Stimulated activated CD4-positive, alpha-beta T cell treated with anti-CD3 and anti-CD28 coated beads, Interleukin-15, amount 100 ng/mL, for 48 hours (primary cell): ENCODE measurements around the gene SEMA3G.

Experiments used
- DNase-seq, 2 donors: peaks; one replicate each; pipeline ENCODE4 v3.0.0-alpha.2; 2020; ENCODE audit warnings: low read depth in 2 of 2

Gene SEMA3G

DNA sequence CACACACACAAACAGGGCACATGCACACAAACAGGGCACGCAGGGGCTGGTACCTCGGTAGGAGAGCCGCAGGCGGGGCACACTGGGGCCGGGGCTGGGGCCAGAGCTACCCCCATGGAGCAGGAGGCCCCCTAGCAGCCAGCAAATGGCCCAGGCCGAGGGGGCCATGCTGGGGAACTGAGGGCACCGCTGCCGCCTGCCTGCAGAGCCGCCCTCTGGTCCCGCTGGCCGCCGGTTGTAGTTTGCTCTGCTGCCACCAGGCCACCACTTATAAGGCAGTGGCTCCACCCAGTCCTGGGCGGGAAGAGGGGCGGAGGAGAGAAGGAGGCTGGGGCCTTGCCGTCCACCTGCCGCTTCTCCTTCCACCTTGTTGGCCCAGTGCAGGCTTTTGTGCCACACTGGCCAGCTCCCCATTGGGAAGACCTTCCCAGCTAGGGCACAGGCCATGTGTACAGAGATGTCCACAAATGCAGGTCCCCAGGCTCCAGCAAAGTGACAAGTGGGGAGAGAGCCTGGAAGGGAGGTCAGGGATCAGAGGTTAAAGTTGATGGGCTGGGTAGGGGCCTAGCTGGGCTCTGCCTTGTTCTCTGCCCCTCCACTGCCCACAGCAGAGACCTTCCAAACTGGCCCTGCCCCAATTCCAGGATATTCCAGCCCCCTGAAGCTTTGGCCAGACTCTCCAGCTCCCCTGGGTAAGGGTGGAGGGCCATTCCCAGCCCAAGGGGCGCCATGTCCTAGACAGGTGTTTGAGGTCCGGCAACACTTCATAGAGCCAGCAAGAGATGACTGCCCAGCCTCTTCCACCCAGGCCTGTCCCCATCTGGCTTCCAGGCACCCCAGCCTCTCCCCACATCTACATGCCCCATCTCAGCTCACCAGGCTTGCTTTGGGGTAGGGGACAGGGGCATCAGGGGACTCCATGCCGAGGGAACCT is at the start of gene SEMA3G:
Gene SEMA3G, minus strand, starts transcription at position 244 of the 934 bp plus-strand sequence. Its CDS starts 76 bp downstream, at position 168.
- peak; percentile 68 to 74 for DNase-seq

DNA sequence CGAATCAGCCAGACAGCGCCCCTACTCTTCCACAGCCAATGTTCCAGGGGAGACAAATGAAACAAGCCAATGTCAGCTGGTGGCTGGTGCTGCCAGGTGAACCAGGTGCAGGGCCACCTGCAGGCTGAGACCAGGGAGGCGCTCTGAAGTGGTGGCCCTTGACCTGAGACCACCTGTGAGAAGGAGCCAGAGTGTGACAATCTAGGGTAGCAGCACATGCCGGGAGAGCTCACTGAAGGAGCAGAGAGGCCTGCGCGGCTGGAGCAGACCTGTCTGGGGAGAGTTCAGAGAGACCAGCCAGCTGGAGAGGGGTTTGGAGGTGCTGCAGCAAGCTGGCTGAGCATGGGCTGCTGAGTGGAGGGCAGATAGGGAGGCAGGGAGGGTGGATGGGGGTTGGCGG is 49.5 kb upstream of the SEMA3G start:
- DNase-seq: no peak

DNA sequence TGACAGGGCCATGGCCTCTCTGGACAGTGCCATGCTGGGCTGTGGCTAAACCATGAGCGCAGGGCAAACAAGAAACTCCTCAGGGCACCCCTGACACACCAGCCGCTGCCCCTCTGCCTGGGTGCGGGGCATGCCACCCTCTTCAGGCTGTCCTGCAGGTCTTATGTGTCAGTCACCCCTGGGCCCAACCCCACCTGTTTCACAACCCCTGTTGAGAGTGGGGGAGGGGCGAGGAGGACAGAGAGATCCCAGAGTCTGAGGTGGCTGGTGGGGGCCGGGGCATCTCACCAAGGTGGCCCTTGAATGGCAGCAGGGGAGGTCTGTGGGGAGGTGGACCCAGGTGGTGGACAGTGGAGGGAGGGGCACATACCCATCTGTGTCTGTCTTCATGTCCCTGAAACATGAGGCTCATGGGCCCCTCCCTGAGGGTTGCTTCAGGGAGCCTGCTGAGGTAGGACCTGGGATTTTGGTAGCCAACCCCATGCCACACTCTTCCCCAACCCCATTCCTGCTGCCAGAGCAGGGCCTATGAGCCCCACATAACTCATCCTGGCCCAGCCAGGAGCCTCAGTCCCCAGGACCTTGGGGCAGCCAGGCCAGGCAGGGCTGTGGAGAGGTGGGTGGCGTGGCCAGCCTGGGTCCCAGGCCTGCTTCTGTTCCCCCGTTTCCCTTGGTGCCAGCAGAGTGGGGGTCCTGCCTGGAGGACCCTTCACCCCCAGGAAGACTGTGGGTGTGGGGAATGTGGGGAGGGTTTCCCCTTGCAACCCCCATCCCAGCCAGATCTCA is 48.5 kb upstream of the SEMA3G start:
- DNase-seq: no peak

DNA sequence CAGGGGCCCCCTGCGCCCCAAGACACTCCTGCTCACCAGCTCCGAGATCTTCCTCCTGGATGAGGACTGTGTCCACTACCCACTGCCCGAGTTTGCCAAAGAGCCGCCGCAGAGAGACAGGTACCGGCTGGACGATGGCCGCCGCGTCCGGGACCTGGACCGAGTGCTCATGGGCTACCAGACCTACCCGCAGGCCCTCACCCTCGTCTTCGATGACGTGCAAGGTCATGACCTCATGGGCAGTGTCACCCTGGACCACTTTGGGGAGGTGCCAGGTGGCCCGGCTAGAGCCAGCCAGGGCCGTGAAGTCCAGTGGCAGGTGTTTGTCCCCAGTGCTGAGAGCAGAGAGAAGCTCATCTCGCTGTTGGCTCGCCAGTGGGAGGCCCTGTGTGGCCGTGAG is 47.2 kb upstream of the SEMA3G start:
- DNase-seq: no peak

- no peak for DNase-seq
These were observed 46.1 kb upstream of the SEMA3G start for GRCh38 chr3:52490939-52491526.

DNA sequence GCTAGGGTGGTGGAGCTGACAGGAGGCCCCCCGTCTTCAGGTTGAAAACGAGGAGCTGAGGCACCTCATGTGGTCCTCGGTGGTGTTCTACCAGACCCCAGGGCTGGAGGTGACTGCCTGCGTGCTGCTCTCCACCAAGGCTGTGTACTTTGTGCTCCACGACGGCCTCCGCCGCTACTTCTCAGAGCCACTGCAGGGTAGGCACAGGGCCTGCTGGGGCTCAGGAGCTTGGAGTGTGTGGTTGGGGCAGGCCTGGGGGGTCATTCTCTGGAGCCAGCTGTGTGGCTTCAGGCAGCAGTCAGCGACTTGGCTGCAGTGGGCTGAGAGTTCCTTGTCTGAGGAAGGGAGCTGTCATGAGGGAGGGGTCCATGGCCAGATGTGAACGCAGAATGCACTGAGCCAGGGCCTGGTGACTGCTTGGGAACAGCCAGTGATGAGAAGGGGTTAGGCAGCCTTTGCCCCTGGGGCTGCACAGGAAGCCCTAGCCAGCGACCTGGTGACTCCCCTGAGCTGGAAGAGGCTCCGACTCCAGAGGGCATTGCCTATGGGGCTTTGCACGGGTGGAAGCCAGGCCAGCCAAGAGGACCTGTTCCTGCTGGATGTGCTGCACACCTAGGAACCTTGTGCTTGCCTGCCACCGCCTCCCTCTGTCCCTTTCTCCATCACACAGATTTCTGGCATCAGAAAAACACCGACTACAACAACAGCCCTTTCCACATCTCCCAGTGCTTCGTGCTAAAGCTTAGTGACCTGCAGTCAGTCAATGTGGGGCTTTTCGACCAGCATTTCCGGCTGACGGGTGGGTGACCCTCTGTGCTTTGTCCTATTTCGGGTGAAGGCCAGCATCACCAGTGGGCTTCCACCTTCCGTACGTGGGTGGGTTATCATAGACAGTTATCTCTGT is 45.4 kb upstream of the SEMA3G start:
- DNase-seq: no peak

GRCh38 chr3:52489453-52489852 is 44.5 kb upstream of the SEMA3G start:
- no peak for DNase-seq

DNA sequence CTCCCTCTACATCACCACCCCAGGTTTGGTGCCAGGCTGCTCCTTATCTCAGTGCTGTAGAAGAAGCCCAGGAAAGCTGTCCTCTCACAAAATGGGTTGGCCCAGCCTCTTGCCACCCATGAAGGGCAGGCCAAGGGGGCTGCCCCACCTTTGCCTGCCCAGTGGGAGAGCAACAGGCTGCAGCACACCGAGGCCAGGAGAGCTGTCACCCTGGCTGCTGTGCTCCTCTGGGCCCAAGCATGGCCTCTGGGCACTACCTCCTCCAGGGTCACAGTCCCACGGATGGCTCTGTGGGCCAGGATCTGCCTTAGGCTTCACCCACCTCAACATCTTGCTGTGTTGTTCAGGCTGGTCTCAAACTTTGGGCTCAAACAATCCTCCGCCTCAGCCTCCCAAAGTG is 43.8 kb upstream of the SEMA3G start:
- DNase-seq: no peak

- DNase-seq: no peak
These were observed 43.1 kb upstream of the SEMA3G start for GRCh38 chr3:52487788-52488691.

DNA sequence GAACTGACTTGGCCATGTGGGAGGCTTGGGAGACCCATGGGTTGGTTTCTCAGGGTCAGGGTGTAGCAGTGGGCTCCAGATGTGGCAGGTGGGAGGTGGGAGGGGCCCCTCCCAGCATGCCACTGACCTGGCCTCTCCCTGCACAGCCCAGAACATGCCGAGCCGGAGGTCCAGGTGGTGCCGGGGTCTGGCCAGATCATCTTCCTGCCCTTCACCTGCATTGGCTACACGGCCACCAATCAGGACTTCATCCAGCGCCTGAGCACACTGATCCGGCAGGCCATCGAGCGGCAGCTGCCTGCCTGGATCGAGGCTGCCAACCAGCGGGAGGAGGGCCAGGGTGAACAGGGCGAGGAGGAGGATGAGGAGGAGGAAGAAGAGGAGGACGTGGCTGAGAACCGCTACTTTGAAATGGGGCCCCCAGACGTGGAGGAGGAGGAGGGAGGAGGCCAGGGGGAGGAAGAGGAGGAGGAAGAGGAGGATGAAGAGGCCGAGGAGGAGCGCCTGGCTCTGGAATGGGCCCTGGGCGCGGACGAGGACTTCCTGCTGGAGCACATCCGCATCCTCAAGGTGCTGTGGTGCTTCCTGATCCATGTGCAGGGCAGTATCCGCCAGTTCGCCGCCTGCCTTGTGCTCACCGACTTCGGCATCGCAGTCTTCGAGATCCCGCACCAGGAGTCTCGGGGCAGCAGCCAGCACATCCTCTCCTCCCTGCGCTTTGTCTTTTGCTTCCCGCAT is 42.3 kb upstream of the SEMA3G start:
- DNase-seq: no peak

GRCh38 chr3:52484680-52485461 is 40.0 kb upstream of the SEMA3G start:
- DNase-seq: no peak

- no peak for DNase-seq
These were observed 38.9 kb upstream of the SEMA3G start for GRCh38 chr3:52483577-52484381.

DNA sequence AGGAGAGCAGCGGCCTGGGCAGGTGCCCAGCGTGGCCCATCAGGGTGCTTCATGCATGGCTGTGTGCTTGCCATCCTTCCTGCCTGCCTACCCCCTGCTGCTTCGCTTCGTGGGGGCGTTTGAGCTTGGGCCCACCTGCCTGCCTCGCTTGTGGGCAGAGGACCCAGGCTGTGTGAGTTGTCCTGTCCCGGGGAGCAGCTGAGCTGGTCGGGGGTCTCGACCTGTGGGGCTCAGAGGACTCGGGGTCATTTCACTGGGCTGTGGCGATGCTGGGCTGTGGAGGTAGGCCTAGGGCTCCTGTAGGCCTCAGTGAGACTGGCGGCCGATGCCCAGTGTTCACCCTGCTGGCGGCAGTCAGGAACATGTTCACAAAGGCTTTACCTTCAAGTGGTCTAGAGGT is 38.2 kb upstream of the SEMA3G start:
- no peak for DNase-seq

- no peak for DNase-seq
These were observed 37.1 kb upstream of the SEMA3G start for GRCh38 chr3:52481819-52482521.

DNA sequence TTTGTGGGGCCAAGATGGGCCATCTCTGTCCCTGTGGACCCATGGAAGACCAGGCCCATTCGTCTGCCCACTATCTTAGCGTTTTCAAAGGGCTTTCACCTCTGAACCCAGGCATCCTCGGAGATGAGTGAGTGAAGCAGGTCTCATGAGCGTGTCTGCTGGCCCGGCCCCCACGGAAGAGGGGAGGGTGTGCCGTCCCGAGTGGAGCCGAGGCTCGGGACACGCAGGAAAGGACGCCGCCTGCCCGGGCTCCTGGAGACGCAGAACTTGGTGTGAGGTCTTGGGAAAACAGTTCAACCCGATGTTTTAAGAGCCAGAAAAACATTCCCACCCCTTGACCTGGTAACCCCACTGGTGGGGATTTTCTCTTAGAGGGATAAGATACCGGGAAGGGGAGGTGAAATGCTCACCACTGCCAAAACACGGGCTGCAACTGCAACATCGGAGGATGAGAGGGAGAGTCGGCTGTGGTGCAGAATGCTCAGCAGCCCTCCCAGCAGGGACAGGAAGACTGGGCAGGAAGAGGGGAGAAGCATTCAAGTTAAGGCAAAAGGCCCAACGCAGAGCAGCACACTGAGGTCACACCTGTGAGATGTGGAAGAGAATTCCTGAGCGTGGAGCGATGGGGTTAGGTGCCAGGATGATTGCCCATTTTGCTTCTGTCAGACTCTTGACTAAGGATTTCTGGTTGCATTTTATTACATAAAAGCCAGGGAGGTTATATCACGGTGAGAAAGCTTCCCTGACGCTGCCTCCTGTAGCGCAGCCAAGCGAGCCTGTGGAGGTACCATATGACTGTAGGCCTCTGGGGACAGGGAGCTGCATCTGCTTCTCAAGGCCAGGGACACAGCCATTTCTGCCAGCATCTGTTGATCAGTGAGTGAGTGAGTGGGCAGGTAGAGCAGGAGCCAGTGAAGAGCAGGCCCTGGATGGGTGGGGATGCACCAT is 36.1 kb upstream of the SEMA3G start:
- no peak for DNase-seq
